H9 (cell line): ENCODE results near the gene CAPN8. TPM values are rescaled to one million over a fixed set of nuclear protein-coding genes. Genes with fewer than 3 reads are reported as not detected.

Experiments
- DNase-seq: peaks from one replicate; pipeline ENCODE4 v3.0.0-alpha.2; 2017
- H2AFZ ChIP-seq: one replicate; pipeline ENCODE4 v1.6.1; 2013; ENCODE audit warnings: mild to moderate bottlenecking, low read length, control low read depth, moderate library complexity
- H2AK5ac ChIP-seq: 2 replicates; pipeline ENCODE4 v1.6.1; 2013; ENCODE audit warnings: low read length, control low read depth, mixed read lengths; ENCODE audit not compliant: insufficient read length
- H2BK120ac ChIP-seq: one replicate; pipeline ENCODE4 v1.6.1; 2013; ENCODE audit warnings: low read depth, mild to moderate bottlenecking, low read length, control low read depth, inconsistent platforms; ENCODE audit not compliant: poor library complexity, severe bottlenecking
- H2BK12ac ChIP-seq: 2 replicates; pipeline ENCODE4 v1.6.1; 2013; ENCODE audit warnings: low read length, control low read depth, mixed read lengths, low read depth; ENCODE audit not compliant: insufficient read length
- H2BK15ac ChIP-seq: 2 replicates; pipeline ENCODE4 v1.6.1; 2013; ENCODE audit warnings: low read depth, low read length, control low read depth
- H2BK20ac ChIP-seq: one replicate; pipeline ENCODE4 v1.6.1; 2013; ENCODE audit warnings: low read depth, mild to moderate bottlenecking, low read length, control low read depth, inconsistent platforms; ENCODE audit not compliant: poor library complexity, severe bottlenecking
- H2BK5ac ChIP-seq: 2 replicates; pipeline ENCODE4 v1.6.1; 2013; ENCODE audit warnings: low read length, control low read depth, mixed read lengths; ENCODE audit not compliant: insufficient read length
- H3K14ac ChIP-seq: 2 replicates; pipeline ENCODE4 v1.6.1; 2013; ENCODE audit warnings: low read length, control low read depth; ENCODE audit not compliant: insufficient read depth
- H3K18ac ChIP-seq: 2 replicates; pipeline ENCODE4 v1.6.1; 2013; ENCODE audit warnings: low read depth, mild to moderate bottlenecking, mixed read lengths, low read length, control low read depth; ENCODE audit not compliant: insufficient read length
- H3K23ac ChIP-seq: 2 replicates; pipeline ENCODE4 v1.6.1; 2013; ENCODE audit warnings: low read length, control low read depth, mixed read lengths, low read depth; ENCODE audit not compliant: insufficient read length
- H3K23me2 ChIP-seq: 2 replicates; pipeline ENCODE4 v1.6.1; 2013; ENCODE audit warnings: low read depth, mild to moderate bottlenecking, mixed read lengths, low read length, control low read depth; ENCODE audit not compliant: insufficient read length, poor library complexity, severe bottlenecking
- H3K27ac ChIP-seq: 2 replicates; pipeline ENCODE4 v1.5.1; 2013; ENCODE audit warnings: low read length, control low read depth, mixed read lengths, low read depth; ENCODE audit not compliant: insufficient read length
- H3K27me3 ChIP-seq: 2 replicates; pipeline ENCODE4 v1.6.1; 2013; ENCODE audit warnings: low read length, control low read depth, inconsistent platforms; ENCODE audit not compliant: insufficient read depth
- H3K4ac ChIP-seq: 2 replicates; pipeline ENCODE4 v1.6.1; 2013; ENCODE audit warnings: low read depth, mild to moderate bottlenecking, control low read depth, inconsistent platforms, low read length, moderate library complexity
- H3K4me1 ChIP-seq: 2 replicates; pipeline ENCODE4 v1.6.1; 2013; ENCODE audit warnings: low read length, control low read depth, inconsistent platforms; ENCODE audit not compliant: insufficient read depth
- H3K4me2 ChIP-seq: 2 replicates; pipeline ENCODE4 v1.6.1; 2013; ENCODE audit warnings: low read length, control low read depth, mixed read lengths; ENCODE audit not compliant: insufficient read length, insufficient read depth
- H3K56ac ChIP-seq: 2 replicates; pipeline ENCODE4 v1.6.1; 2013; ENCODE audit warnings: low read depth, mild to moderate bottlenecking, mixed read lengths, low read length, control low read depth; ENCODE audit not compliant: insufficient read length
- H3K79me1 ChIP-seq: 2 replicates; pipeline ENCODE4 v1.6.1; 2013; ENCODE audit warnings: low read depth, mild to moderate bottlenecking, moderate library complexity, low read length, control low read depth, inconsistent platforms; ENCODE audit not compliant: insufficient read depth, poor library complexity, severe bottlenecking
- H3K79me2 ChIP-seq: 2 replicates; pipeline ENCODE4 v1.6.1; 2013; ENCODE audit warnings: low read length, control low read depth, inconsistent platforms; ENCODE audit not compliant: insufficient read depth
- H3K9ac ChIP-seq: 2 replicates; pipeline ENCODE4 v1.6.1; 2013; ENCODE audit warnings: low read length, control low read depth, mixed read lengths; ENCODE audit not compliant: insufficient read length; ENCODE audit errors: extremely low read depth
- H3K9me3 ChIP-seq: one replicate; pipeline ENCODE4 v1.6.1; 2013; ENCODE audit warnings: low read depth, low read length, inconsistent platforms; ENCODE audit not compliant: control insufficient read depth
- H3T11ph ChIP-seq: one replicate; pipeline ENCODE4 v1.6.1; 2013; ENCODE audit warnings: mild to moderate bottlenecking, low read length, control low read depth, inconsistent platforms
- H4K20me1 ChIP-seq: one replicate; pipeline ENCODE4 v1.6.1; 2013; ENCODE audit not compliant: control insufficient read depth, insufficient read length, insufficient read depth
- H4K5ac ChIP-seq: 2 replicates; pipeline ENCODE4 v1.6.1; 2013; ENCODE audit warnings: low read depth, mild to moderate bottlenecking, mixed read lengths, low read length, control low read depth; ENCODE audit not compliant: insufficient read length
- H4K8ac ChIP-seq: replicated peaks from 2 replicates; pipeline ENCODE4 v1.6.1; 2013; ENCODE audit warnings: low read length, control low read depth, mixed read lengths, low read depth; ENCODE audit not compliant: insufficient read length
- H4K91ac ChIP-seq: 2 replicates; pipeline ENCODE4 v1.6.1; 2013; ENCODE audit warnings: low read depth, mild to moderate bottlenecking, moderate library complexity, mixed read lengths, low read length, control low read depth; ENCODE audit not compliant: insufficient read length
- H3K27ac Mint-ChIP-seq, 3 experiments: 2 replicates in 2 of 3; 3 replicates in 1 of 3; pipeline ENCODE4 v1.8.0; 2020 to 2021; ENCODE audit warnings: mixed read lengths in 3 of 3, mild to moderate bottlenecking in 1 of 3, moderate library complexity in 1 of 3
- H3K27me3 Mint-ChIP-seq: 2 replicates; pipeline ENCODE4 v1.8.0; 2021; ENCODE audit warnings: low read depth, mild to moderate bottlenecking, moderate library complexity, mixed read lengths
- H3K36me3 Mint-ChIP-seq, 3 experiments: 2 replicates in 2 of 3; 3 replicates in 1 of 3; pipeline ENCODE4 v1.8.0; 2020 to 2021; ENCODE audit warnings: low read depth in 3 of 3, mixed read lengths in 3 of 3; ENCODE audit not compliant: insufficient read depth in 1 of 3
- H3K4me1 Mint-ChIP-seq, 2 experiments: 2 replicates each; pipeline ENCODE4 v1.8.0; 2020; ENCODE audit warnings: mixed read lengths in 2 of 2
- H3K4me3 Mint-ChIP-seq, 2 experiments: 2 replicates in 1 of 2; 3 replicates in 1 of 2; pipeline ENCODE4 v1.8.0; 2020 to 2021; ENCODE audit warnings: mild to moderate bottlenecking in 2 of 2, mixed read lengths in 2 of 2, moderate library complexity in 1 of 2
- H3K9me3 Mint-ChIP-seq, 2 experiments: 2 replicates in 1 of 2; 3 replicates in 1 of 2; pipeline ENCODE4 v1.8.0; 2020; ENCODE audit warnings: mild to moderate bottlenecking in 2 of 2, mixed read lengths in 2 of 2, moderate library complexity in 1 of 2
- WGBS: extraction: QIAGEN DNeasy Blood & Tissue Kit; methylation state at CpG from one replicate; pipeline ENCODE4 v1.1.7; 2013; ENCODE audit warnings: missing lambda C conversion rate, low lambda C conversion rate, mixed read lengths; ENCODE audit not compliant: insufficient read length; ENCODE audit errors: extremely low coverage; 5-methylcytosine and 5-hydroxymethylcytosine counted together
- total RNA-seq: library from RNA; stranded (reverse); gene quantifications from 2 replicates; pipeline ENCODE4 v1.2.1, GENCODE V29; 2021
- TF ChIP-seq, protein P1 (sequence below): fragments of 200-600 bp; sonication (generic); conservative IDR thresholded peaks from 3 replicates; pipeline ENCODE4 v1.8.0; 2021; ENCODE audit warnings: antibody characterized with exemption, mild to moderate bottlenecking

CAPN8 gene
- total RNA-seq, 1 experiment from 2014 or later: not detected

DNA sequence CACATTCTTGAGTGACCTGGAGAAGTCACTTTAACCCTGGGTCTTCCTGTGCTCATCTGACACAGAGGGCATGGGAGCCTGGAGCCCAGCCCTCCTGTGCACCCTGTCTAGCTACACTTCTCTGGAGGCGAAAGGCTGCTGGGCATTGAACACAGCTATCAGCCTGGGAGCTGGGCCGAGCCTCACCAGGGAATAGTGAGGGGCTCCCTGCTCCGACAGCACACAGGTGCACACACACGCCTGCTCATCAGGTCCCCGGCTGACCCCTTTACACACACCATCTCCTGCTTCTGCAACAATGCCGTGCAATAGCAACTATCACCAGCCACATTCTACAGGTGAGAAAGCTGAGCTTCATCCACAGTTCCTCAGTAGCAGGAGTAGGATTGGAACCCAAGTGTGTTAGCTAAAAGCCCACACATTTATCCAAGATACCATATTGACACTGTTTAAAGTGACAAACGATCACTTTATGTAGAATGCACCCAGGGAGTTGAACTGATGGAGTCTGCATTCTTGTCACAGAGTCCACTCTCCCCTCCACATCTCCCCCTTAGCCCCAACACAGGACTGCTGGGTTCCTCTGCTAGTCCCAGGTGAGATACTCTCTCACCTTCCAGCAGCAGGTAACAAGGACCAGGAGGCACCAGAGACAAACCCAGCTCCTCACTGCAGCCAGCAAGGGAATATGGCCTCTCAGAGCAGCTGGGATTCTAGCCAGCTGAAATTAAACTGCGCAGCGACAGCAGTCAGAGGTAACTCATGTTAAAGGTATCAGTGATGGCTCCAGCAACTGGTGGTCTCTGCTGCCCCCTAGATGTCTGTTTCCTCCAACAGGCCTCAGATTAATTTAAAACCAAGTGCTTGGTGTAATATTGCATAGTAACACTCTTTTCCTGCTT is 18.3 kb upstream of the CAPN8 start:
- peak; percentile 68 for DNase-seq
- Histone ChIP-seq H4K5ac (no peak overlapping the region), H3K18ac (no peak overlapping the region), H2BK5ac (no peak overlapping the region), H3K4me2 (no peak overlapping the region), H3K27me3 (no peaks in the 10 kb centered on the region), H4K8ac (no peak overlapping the region), H2AFZ (no peak overlapping the region), H3K14ac (no peak overlapping the region), H3K9ac (no peak overlapping the region), H3K56ac (no peak overlapping the region), H4K91ac (no peak overlapping the region), H3K79me2 (no peaks in the 10 kb centered on the region), H3K27ac (no peak overlapping the region), H3K23ac (no peak overlapping the region), H2BK15ac (no peak overlapping the region), H3K4ac (no peak overlapping the region), H4K20me1 (no peaks in the 10 kb centered on the region), H2AK5ac (no peak overlapping the region), H3K9me3 (no peaks in the 10 kb centered on the region), H3K79me1 (no peaks in the 10 kb centered on the region), H3T11ph (no peak overlapping the region), H3K23me2 (no peaks in the 10 kb centered on the region), H2BK20ac (no peak overlapping the region), H2BK120ac (no peak overlapping the region), H3K4me1 (no peaks in the 10 kb centered on the region), H2BK12ac (no peak overlapping the region)
- TF ChIP-seq, protein P1, sequence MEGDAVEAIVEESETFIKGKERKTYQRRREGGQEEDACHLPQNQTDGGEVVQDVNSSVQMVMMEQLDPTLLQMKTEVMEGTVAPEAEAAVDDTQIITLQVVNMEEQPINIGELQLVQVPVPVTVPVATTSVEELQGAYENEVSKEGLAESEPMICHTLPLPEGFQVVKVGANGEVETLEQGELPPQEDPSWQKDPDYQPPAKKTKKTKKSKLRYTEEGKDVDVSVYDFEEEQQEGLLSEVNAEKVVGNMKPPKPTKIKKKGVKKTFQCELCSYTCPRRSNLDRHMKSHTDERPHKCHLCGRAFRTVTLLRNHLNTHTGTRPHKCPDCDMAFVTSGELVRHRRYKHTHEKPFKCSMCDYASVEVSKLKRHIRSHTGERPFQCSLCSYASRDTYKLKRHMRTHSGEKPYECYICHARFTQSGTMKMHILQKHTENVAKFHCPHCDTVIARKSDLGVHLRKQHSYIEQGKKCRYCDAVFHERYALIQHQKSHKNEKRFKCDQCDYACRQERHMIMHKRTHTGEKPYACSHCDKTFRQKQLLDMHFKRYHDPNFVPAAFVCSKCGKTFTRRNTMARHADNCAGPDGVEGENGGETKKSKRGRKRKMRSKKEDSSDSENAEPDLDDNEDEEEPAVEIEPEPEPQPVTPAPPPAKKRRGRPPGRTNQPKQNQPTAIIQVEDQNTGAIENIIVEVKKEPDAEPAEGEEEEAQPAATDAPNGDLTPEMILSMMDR: peak; percentile 89
- no CpG with 5 or more reads among the region's 9 CpGs for WGBS
- Mint-ChIP-seq H3K4me1 (peaks cover 0 to 2% of the 10 kb centered on the region in 2 experiments; a peak in 1 of 4 replicates), H3K9me3 (peaks cover 0 to 4% of the 10 kb centered on the region in 2 experiments; a peak in 2 of 5 replicates), H3K4me3 (no peak overlapping the region), H3K27ac (no peak overlapping the region), H3K36me3 (no peaks in the 10 kb centered on the region; a peak in 1 of 7 replicates), H3K27me3 (peaks cover 12% of the 10 kb centered on the region)
